NCI-H748 (cell line): ENCODE data around the gene NRG2.

Source experiments
- DNase-seq: peaks from one replicate; lab custom pipeline; 2025; ENCODE audit not compliant: unreplicated experiment; lab: John Stamatoyannopoulos, UW

NRG2 gene

DNA sequence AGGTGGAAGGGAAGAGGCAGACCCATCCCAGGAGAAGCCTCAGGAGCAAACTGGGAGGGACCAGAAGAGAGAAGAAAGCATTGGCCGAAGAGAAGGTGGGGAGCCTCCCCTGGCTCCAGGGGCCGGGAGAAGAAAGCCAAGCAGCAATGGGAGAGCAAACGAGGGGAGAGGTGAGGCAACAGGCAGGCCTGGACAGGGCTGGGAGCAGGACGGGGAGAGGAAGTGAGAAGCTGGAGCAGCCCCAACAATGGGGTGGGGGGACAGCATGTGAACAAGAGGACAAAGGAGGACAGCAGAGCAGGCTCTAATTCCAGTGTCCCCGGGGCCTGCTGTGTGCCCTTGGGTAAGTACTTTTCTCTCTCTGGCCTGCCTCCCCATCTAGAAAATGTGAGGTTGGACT, 132.2 kb downstream of the NRG2 start:
- no peak for DNase-seq

GRCh38 chr5:139910036-139910435, 133.1 kb downstream of the NRG2 start:
- DNase-seq: no peak

- DNase-seq: peak; percentile 19
Observed at GRCh38 chr5:139908749-139909148, 134.3 kb downstream of the NRG2 start.

GRCh38 chr5:139906661-139907060, 136.4 kb downstream of the NRG2 start:
- no peak for DNase-seq

GRCh38 chr5:139904816-139905661, 138.1 kb downstream of the NRG2 start:
- no peak for DNase-seq

DNA sequence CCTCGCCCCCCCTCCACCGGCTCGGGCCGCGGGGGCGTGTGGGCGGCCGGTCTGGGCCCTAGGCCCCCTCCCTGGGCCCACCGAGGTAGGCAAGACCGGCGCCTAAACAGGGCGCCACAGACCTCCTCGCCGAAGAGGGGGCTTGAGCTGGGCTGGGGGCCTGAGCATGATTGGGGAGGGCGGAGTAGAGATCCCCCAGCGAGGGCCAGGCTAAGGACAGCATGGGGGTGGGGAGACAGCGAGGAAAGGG, 138.6 kb downstream of the NRG2 start:
- DNase-seq: no peak

- peak; percentile 66 for DNase-seq
Observed at GRCh38 chr5:139903795-139904565, 139.1 kb downstream of the NRG2 start.

DNA sequence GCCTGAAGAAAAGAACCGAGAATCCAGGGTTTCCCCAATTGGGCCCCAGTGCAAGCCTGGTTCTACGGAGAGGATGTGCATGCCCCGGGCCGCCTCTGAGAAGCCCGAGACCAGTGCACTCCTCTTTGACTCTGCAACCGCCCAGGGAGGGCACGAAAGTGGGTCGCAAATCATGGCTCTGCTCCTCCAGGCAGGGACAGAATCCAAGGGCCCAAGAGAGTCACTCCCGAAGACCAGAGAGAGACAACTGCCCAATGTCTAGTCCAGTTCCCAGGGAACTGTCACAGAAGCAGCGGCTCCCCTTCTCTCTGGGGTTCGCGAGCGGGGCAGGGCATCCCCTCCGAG, 139.7 kb downstream of the NRG2 start:
- DNase-seq: no peak

GRCh38 chr5:139901986-139902385, 141.1 kb downstream of the NRG2 start:
- no peak for DNase-seq

- no peak for DNase-seq
Observed at GRCh38 chr5:139901251-139901575, 141.9 kb downstream of the NRG2 start.

DNA sequence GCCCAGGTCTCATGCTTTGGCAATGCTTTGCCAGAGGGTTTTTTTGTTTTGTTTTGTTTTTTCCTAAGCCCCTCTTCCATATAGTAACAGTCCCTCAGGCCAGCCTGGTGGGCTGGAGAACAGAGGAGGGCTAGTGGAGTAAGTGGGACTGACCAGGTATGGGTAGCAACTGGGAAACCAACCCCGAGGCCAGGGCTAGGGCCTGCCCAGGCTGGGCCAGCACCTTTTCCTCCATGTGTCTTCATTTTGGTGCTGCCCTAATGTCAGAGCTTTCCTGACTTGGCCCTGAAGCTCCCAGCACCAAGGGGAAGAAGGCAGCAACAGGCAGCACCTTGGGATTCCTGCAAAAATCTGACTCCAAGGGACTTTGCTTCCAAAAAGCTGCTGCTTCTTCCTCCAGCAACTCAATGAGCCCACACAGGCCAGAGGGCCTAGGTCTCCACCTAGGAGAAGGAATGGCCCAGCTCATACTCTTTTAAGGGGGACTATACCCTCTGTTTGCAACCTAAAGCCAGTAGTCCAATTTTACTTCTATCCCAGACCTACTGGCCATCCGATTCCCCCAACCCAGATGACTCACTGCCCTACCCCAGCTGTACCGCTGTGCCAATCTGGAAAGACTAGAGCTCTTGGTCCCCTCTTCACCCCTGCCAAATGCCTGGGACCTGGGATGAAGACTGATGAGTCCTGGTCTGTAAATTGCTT, 142.4 kb downstream of the NRG2 start:
- DNase-seq: no peak

- DNase-seq: no peak
Observed at GRCh38 chr5:139898981-139899380, 144.1 kb downstream of the NRG2 start.

DNA sequence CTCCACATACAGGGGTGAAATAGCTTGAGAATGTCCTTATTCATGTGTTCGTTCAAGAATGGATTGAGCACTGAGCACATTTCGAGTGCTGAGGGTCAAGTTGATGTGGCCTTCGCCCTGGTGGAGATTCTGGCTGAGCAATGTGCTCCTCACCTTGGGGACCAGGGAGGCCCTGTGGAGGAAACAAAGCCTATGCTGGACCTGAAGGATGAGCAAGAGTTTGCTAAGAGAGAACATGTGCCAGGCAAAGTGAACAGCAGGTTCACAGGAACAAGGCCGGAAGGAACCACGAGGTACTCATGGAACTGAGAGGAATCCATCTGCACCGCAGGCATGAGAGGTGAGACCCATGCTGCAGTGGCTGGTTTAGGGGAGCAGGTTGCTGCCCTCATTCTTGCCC, 145.1 kb downstream of the NRG2 start:
- no peak for DNase-seq

DNA sequence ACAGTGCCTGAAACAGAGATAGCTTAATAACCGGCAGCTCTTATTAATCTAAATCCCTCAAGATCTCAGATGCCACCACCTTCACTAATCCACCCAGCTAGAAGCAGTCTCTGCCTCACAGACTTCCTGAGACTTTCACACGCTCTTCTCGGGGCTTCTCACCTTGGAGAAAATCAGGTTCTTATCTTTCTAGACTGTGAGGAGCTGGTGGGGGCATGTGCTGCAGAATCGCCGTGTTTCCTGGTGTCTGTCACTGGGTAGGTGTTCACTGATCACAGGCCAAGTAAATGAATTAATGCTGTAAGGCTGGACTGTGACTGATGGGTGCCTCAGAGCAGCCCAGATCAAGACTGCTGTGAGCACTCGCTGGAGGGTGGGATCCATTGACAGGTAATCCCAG, 145.8 kb downstream of the NRG2 start:
- no peak for DNase-seq

GRCh38 chr5:139896718-139897117, 146.4 kb downstream of the NRG2 start:
- no peak for DNase-seq

DNA sequence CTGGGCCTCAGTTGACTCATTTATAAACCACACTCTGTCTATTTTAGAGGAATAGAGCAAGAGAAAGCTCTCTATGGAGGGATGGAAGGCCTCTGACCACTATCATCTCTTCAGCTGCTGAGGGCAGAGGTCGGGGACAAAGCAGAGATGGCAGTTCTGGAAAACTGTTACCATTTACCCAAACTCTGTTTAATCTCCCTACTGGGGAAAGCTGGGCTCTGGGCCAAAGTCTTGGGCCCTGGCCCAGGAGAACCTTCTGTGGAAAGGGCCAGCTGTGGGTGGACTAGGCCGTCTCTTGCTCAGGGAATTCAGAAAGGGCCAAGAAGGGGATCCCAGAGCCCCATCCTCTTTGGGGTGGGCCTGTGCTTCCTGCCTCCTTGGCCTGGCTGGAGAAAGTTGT, 147.5 kb downstream of the NRG2 start:
- DNase-seq: no peak

GRCh38 chr5:139895046-139895445, 148.1 kb downstream of the NRG2 start:
- DNase-seq: no peak

DNA sequence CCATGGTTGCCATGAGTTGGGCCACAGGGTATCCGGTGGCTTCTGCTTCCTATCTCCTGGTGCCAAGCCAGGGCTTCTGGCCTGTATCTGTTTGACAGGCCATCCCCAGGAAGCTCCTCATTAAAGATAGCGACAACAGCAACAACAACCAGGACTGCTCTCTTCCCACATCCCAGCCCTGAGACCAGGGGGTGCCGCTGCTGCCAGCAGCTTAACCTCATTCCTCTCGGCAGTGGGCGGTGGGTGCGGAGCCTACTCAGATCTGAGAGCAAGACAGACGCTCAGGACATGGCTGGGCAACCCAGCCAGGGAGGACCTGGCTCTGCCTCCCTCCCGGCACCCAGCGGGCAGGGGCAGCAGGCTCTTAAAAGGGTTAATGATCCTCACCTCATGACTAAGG, 149.2 kb downstream of the NRG2 start:
- no peak for DNase-seq

GRCh38 chr5:139889410-139889809, 153.7 kb downstream of the NRG2 start:
- no peak for DNase-seq

- DNase-seq: no peak
Observed at GRCh38 chr5:139888370-139888769, 154.7 kb downstream of the NRG2 start.

DNA sequence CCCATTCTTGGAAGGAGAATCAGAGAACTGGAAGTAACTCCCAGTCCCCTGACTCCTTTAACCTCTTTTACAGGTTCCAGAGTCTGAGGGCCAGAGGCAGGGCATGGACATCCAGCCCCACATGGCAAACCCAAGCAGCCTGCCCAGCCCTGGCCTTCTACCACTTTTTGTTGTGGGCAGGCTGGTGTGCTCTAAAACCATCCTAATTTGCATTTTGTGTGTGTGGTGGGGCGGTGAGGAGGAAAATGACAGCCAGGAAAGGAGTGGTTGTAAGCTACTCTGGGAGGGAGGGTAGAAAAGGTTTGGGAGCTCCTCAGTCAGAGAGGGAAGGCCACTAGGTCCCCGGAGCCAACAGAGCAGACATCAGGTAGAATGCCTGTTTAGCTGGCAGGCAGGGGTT, 156.9 kb downstream of the NRG2 start:
- DNase-seq: no peak

GRCh38 chr5:139885857-139886208, 157.3 kb downstream of the NRG2 start:
- no peak for DNase-seq
